WTC11 (cell line): Measurements from ENCODE around the gene NELL1. TPM values are rescaled to one million over a fixed set of nuclear protein-coding genes. Genes with fewer than 3 reads are reported as not detected.

Experiments
- ATAC-seq: fragments of 200-7000 bp; cut with Tn5 transposase; 2 replicates; pipeline ENCODE4 v1.10.0; 2021; ENCODE audit warnings: mild to moderate bottlenecking, moderate library complexity
- CTCF ChIA-PET: fragments of 300-600 bp; sonication (Branson Sonifier 250); formaldehyde crosslinking; loops from one replicate; lab custom pipeline; 2021; ENCODE audit warnings: antibody characterized with exemption; lab: Charles Lee
- POLR2A ChIA-PET: fragments of 350-600 bp; sonication (Branson Sonifier 250); formaldehyde crosslinking; loops from one replicate; lab custom pipeline; 2021; ENCODE audit warnings: antibody characterized with exemption; lab: Charles Lee
- DNase-seq: peaks from one replicate; pipeline ENCODE4 v3.0.0; 2021; ENCODE audit warnings: low spot score
- H3K27ac Mint-ChIP-seq: 2 replicates; pipeline ENCODE4 v1.8.0; 2021; ENCODE audit warnings: mixed read lengths
- H3K27me3 Mint-ChIP-seq: 2 replicates; pipeline ENCODE4 v1.8.0; 2021; ENCODE audit warnings: low read depth, mild to moderate bottlenecking, moderate library complexity, mixed read lengths
- H3K36me3 Mint-ChIP-seq: 2 replicates; pipeline ENCODE4 v1.8.0; 2021; ENCODE audit warnings: mixed read lengths
- H3K4me1 Mint-ChIP-seq: 2 replicates; pipeline ENCODE4 v1.8.0; 2022; ENCODE audit warnings: mixed read lengths
- H3K4me3 Mint-ChIP-seq: 2 replicates; pipeline ENCODE4 v1.8.0; 2021; ENCODE audit warnings: mild to moderate bottlenecking, moderate library complexity, mixed read lengths
- H3K9me3 Mint-ChIP-seq: 2 replicates; pipeline ENCODE4 v1.8.0; 2021; ENCODE audit warnings: mixed read lengths
- CTCF ChIP-seq: fragments of 200-600 bp; IDR thresholded peaks from 2 replicates; pipeline ENCODE4 v1.8.0; 2022; ENCODE audit warnings: antibody characterized with exemption
- E2F1 ChIP-seq: sonication (generic); formaldehyde crosslinking; IDR thresholded peaks from 2 replicates; pipeline ENCODE4 v1.8.0; 2022; ENCODE audit warnings: mild to moderate bottlenecking, missing genetic modification reagents
- ELF4 ChIP-seq: sonication (generic); formaldehyde crosslinking; IDR thresholded peaks from 2 replicates; pipeline ENCODE4 v1.8.1; 2022; ENCODE audit warnings: low read depth, mild to moderate bottlenecking, moderate library complexity, missing genetic modification reagents
- HMGXB4 ChIP-seq: sonication (generic); formaldehyde crosslinking; IDR thresholded peaks from 2 replicates; pipeline ENCODE4 v1.8.1; 2023; ENCODE audit warnings: mild to moderate bottlenecking, moderate library complexity, missing genetic modification reagents
- JUN ChIP-seq: sonication (generic); formaldehyde crosslinking; IDR thresholded peaks from 2 replicates; pipeline ENCODE4 v1.8.0; 2023; ENCODE audit warnings: mild to moderate bottlenecking, missing genetic modification reagents
- NFATC4 ChIP-seq: fragments of 250-450 bp; sonication (Bioruptor Pico); IDR thresholded peaks from 2 replicates; pipeline ENCODE4 v1.9.0; 2021; ENCODE audit warnings: mild to moderate bottlenecking
- NR3C1 ChIP-seq: sonication (generic); formaldehyde crosslinking; conservative IDR thresholded peaks from 2 replicates; pipeline ENCODE4 v1.8.1; 2023; ENCODE audit warnings: low read depth, mild to moderate bottlenecking, missing genetic modification reagents
- OVOL2 ChIP-seq: fragments of 250-450 bp; sonication (Bioruptor Pico); IDR thresholded peaks from 2 replicates; pipeline ENCODE4 v1.9.0; 2021; ENCODE audit warnings: mild to moderate bottlenecking, borderline replicate concordance
- PRDM15 ChIP-seq: sonication (generic); formaldehyde crosslinking; IDR thresholded peaks from 2 replicates; pipeline ENCODE4 v1.8.0; 2022; ENCODE audit warnings: missing genetic modification reagents
- SP1 ChIP-seq: sonication (generic); formaldehyde crosslinking; conservative IDR thresholded peaks from 2 replicates; pipeline ENCODE4 v1.8.1; 2022; ENCODE audit warnings: missing genetic modification reagents
- ZNF138 ChIP-seq: sonication (generic); formaldehyde crosslinking; conservative IDR thresholded peaks from 2 replicates; pipeline ENCODE4 v1.8.1; 2022; ENCODE audit warnings: mild to moderate bottlenecking, moderate library complexity, missing genetic modification reagents
- ZNF263 ChIP-seq: sonication (generic); formaldehyde crosslinking; IDR thresholded peaks from 2 replicates; pipeline ENCODE4 v1.8.1; 2022; ENCODE audit warnings: low read depth, mild to moderate bottlenecking, moderate library complexity, missing genetic modification reagents
- ZNF281 ChIP-seq: sonication (generic); formaldehyde crosslinking; IDR thresholded peaks from 2 replicates; pipeline ENCODE4 v1.8.0; 2023; ENCODE audit warnings: mild to moderate bottlenecking, missing genetic modification reagents
- ZNF396 ChIP-seq: fragments of 250-450 bp; sonication (Bioruptor Pico); IDR thresholded peaks from 2 replicates; pipeline ENCODE4 v1.8.0; 2021; ENCODE audit warnings: mild to moderate bottlenecking, moderate library complexity, borderline replicate concordance
- ZNF512 ChIP-seq: sonication (generic); formaldehyde crosslinking; IDR thresholded peaks from 2 replicates; pipeline ENCODE4 v1.8.1; 2022; ENCODE audit warnings: missing genetic modification reagents, borderline replicate concordance
- total RNA-seq: library from RNA; stranded (reverse); gene quantifications from 3 replicates; pipeline ENCODE4 v1.2.3, GENCODE V29; 2021
- TF ChIP-seq, protein P1 (sequence below): sonication (generic); formaldehyde crosslinking; IDR thresholded peaks from 2 replicates; pipeline ENCODE4 v1.8.1; 2022; ENCODE audit warnings: mild to moderate bottlenecking, missing genetic modification reagents, moderate library complexity, borderline replicate concordance
- TF ChIP-seq, protein P2 (sequence below): sonication (generic); formaldehyde crosslinking; IDR thresholded peaks from 2 replicates; pipeline ENCODE4 v1.8.1; 2023; ENCODE audit warnings: mild to moderate bottlenecking, missing genetic modification reagents, moderate library complexity

The NELL1 gene
- total RNA-seq, 1 experiment from 2014 or later, result 1.8 TPM

DNA sequence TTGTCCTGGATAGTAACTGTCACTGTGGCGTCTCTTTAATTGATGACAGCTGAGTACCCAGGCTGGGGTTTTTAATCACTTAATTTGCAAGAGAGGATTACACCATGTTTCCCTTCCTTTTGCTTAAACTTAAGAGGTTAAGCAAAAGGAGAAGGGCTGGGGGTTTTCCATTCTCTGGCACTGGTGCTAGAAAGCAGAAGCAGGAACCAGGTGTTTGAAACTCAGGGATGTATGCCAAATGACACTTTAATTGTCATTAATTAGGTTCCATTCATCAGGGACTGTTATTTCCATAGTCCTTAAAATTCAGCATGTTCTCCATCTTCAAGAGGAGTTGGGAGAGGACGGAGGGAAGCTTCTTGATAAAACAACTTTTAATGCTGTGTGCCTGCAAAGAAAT lies 746.2 kb downstream of the NELL1 start (continued):
- TF ChIP-seq ZNF281 (CRISPR knock-in tag), result no peak
- TF ChIP-seq SP1, result no peak
- TF ChIP-seq, protein P1, sequence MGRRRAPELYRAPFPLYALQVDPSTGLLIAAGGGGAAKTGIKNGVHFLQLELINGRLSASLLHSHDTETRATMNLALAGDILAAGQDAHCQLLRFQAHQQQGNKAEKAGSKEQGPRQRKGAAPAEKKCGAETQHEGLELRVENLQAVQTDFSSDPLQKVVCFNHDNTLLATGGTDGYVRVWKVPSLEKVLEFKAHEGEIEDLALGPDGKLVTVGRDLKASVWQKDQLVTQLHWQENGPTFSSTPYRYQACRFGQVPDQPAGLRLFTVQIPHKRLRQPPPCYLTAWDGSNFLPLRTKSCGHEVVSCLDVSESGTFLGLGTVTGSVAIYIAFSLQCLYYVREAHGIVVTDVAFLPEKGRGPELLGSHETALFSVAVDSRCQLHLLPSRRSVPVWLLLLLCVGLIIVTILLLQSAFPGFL (CRISPR knock-in tag), result no peak
- TF ChIP-seq OVOL2 (CRISPR knock-in tag), result no peak
- TF ChIP-seq HMGXB4 (CRISPR knock-in tag), result no peak
- TF ChIP-seq NR3C1 (CRISPR knock-in tag), result no peak

- CTCF ChIA-PET, result no interaction called here
- ATAC-seq, result no peak
- Mint-ChIP-seq H3K27ac (no peak overlapping the region), H3K36me3 (no peaks in the 10 kb centered on the region)
- TF ChIP-seq NFATC4 (no peak), ZNF396 (CRISPR knock-in tag) (no peak), ZNF263 (no peak), JUN (CRISPR knock-in tag) (no peak), ZNF138 (CRISPR knock-in tag) (no peak), ELF4 (CRISPR knock-in tag) (no peak), SP1 (no peak), ZNF512 (CRISPR knock-in tag) (no peak), CTCF (no peak), PRDM15 (CRISPR knock-in tag) (no peak), E2F1 (CRISPR knock-in tag) (no peak)
- TF ChIP-seq, protein P2, sequence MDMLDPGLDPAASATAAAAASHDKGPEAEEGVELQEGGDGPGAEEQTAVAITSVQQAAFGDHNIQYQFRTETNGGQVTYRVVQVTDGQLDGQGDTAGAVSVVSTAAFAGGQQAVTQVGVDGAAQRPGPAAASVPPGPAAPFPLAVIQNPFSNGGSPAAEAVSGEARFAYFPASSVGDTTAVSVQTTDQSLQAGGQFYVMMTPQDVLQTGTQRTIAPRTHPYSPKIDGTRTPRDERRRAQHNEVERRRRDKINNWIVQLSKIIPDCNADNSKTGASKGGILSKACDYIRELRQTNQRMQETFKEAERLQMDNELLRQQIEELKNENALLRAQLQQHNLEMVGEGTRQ (CRISPR knock-in tag), result no peak
- TF ChIP-seq, all 79 proteins: peak for 0
- DNase-seq, result no peak
- POLR2A ChIA-PET, result no interaction called here
- Mint-ChIP-seq H3K4me1 (no peaks in the 10 kb centered on the region), H3K4me3 (no peak overlapping the region), H3K9me3 (no peaks in the 10 kb centered on the region), H3K27me3 (no peaks in the 10 kb centered on the region)
Measured at GRCh38 chr11:21421711-21422329, 752.4 kb downstream of the NELL1 start.
